Measurements from ENCODE around the gene HERC6.

DNA sequence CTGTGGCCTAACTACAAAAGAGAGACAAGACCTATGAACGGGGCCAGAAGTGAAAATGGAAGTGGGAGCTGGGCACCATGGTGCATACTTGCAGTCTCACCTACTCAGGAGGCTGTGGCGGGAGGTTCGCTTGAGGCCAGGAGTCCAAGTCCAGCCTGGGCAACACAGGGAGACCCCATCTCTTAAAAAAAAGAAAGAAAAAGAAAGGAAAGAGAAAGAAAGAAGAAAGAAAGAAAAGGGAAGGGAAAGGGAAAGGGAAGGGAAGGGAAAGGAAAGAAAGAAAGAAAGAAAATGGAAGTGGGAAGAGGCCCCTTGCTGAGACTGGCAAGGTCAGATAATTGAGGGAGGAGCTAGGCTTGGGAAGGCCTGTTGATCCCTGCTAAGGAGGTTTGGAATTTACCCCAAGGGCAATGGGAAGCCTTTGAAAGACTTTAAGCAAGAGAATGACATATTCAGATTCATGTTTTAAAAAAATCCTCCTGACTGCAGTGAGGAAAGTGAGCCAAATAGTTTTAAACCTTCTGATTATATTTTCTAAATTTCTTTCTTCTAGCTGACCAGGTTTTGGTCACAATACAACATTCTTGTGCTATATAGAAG is 60.6 kb downstream of the HERC6 start:
- TF ChIP-seq, protein P1, sequence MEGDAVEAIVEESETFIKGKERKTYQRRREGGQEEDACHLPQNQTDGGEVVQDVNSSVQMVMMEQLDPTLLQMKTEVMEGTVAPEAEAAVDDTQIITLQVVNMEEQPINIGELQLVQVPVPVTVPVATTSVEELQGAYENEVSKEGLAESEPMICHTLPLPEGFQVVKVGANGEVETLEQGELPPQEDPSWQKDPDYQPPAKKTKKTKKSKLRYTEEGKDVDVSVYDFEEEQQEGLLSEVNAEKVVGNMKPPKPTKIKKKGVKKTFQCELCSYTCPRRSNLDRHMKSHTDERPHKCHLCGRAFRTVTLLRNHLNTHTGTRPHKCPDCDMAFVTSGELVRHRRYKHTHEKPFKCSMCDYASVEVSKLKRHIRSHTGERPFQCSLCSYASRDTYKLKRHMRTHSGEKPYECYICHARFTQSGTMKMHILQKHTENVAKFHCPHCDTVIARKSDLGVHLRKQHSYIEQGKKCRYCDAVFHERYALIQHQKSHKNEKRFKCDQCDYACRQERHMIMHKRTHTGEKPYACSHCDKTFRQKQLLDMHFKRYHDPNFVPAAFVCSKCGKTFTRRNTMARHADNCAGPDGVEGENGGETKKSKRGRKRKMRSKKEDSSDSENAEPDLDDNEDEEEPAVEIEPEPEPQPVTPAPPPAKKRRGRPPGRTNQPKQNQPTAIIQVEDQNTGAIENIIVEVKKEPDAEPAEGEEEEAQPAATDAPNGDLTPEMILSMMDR (conservative IDR thresholded peaks at IDR 0.05), result no peak
- no peak for TF ChIP-seq ZFX (IDR thresholded peaks at IDR 0.05)

Data from C4-2B (cell line).